ENCODE data around the gene NFATC1.

Gene NFATC1

GRCh38 chr18:79410731-79411613, 15.2 kb downstream of the NFATC1 start:
- no peak overlapping the region for H3K9ac ChIP-seq (ENCODE audit: low read depth, low read length)
- no peak overlapping the region for H2AFZ ChIP-seq (ENCODE audit: low read depth, low read length)
- no peak overlapping the region for H3K4me2 ChIP-seq (ENCODE audit: insufficient read depth, low read length)
- ATAC-seq (ENCODE audit: insufficient read depth, low read depth) (no peak), DNase-seq (no peak)
- no peaks in the 10 kb centered on the region for H3K4me1 ChIP-seq (ENCODE audit: insufficient read depth, low read length)
- no peaks in the 10 kb centered on the region for H3K9me3 ChIP-seq (ENCODE audit: insufficient read depth, low read length, severe bottlenecking)
- TF ChIP-seq CTCF (IDR thresholded peaks at IDR 0.05; ENCODE audit: borderline replicate concordance, extremely low read depth, low read length, poor library complexity, severe bottlenecking) (no peak), EZH2 (IDR thresholded peaks at IDR 0.05; ENCODE audit: borderline replicate concordance, low read depth, low read length, severe bottlenecking) (no peak)
- H3K79me2 ChIP-seq (ENCODE audit: insufficient read depth, low read length) = peaks cover 4% of the 10 kb centered on the region; the same call in 1 of the 2 replicates
- H3K36me3 ChIP-seq (ENCODE audit: insufficient read depth, low read length) = peaks cover 34% of the 10 kb centered on the region
- H3K27ac ChIP-seq (ENCODE audit: low read length) = no peak overlapping the region
- H4K20me1 ChIP-seq (ENCODE audit: insufficient read depth, low read length) = peaks cover 28% of the 10 kb centered on the region
- H3K27me3 ChIP-seq (ENCODE audit: insufficient read depth, low read length, poor library complexity) = no peaks in the 10 kb centered on the region
- H3K4me3 ChIP-seq (ENCODE audit: low read depth in 1 of 2, low read length in 2 of 2) = no peak overlapping the region

GRCh38 chr18:79411614-79412526, 16.1 kb downstream of the NFATC1 start:
- H3K4me3 ChIP-seq (ENCODE audit: low read depth in 1 of 2, low read length in 2 of 2) = no peak overlapping the region
- H3K27ac ChIP-seq (ENCODE audit: low read length) = no peak overlapping the region
- H3K36me3 ChIP-seq (ENCODE audit: insufficient read depth, low read length) = peaks cover 34% of the 10 kb centered on the region
- DNase-seq (no peak), ATAC-seq (ENCODE audit: insufficient read depth, low read depth) (no peak)
- TF ChIP-seq EZH2 (IDR thresholded peaks at IDR 0.05; ENCODE audit: borderline replicate concordance, low read depth, low read length, severe bottlenecking) (no peak), CTCF (IDR thresholded peaks at IDR 0.05; ENCODE audit: borderline replicate concordance, extremely low read depth, low read length, poor library complexity, severe bottlenecking) (no peak)
- no peaks in the 10 kb centered on the region for H3K9me3 ChIP-seq (ENCODE audit: insufficient read depth, low read length, severe bottlenecking)
- no peak overlapping the region for H2AFZ ChIP-seq (ENCODE audit: low read depth, low read length)
- H3K4me2 ChIP-seq (ENCODE audit: insufficient read depth, low read length) = no peak overlapping the region
- H3K27me3 ChIP-seq (ENCODE audit: insufficient read depth, low read length, poor library complexity) = no peaks in the 10 kb centered on the region
- peaks cover 33% of the 10 kb centered on the region for H4K20me1 ChIP-seq (ENCODE audit: insufficient read depth, low read length)
- no peaks in the 10 kb centered on the region for H3K4me1 ChIP-seq (ENCODE audit: insufficient read depth, low read length)
- H3K79me2 ChIP-seq (ENCODE audit: insufficient read depth, low read length) = 0 out of 2 replicates have a peak, but pooled peaks cover 4% of the 10 kb centered on the region
- H3K9ac ChIP-seq (ENCODE audit: low read depth, low read length) = no peak overlapping the region

- H3K4me2 ChIP-seq (ENCODE audit: insufficient read depth, low read length) = no peak overlapping the region
- DNase-seq = no peak
- H3K27ac ChIP-seq (ENCODE audit: low read length) = no peak overlapping the region
- H3K4me3 ChIP-seq (ENCODE audit: low read depth in 1 of 2, low read length in 2 of 2) = no peak overlapping the region
- peaks cover 34% of the 10 kb centered on the region for H3K36me3 ChIP-seq (ENCODE audit: insufficient read depth, low read length)
- no peaks in the 10 kb centered on the region for H3K79me2 ChIP-seq (ENCODE audit: insufficient read depth, low read length)
- no peaks in the 10 kb centered on the region for H3K4me1 ChIP-seq (ENCODE audit: insufficient read depth, low read length)
- no peaks in the 10 kb centered on the region for H3K9me3 ChIP-seq (ENCODE audit: insufficient read depth, low read length, severe bottlenecking)
- no peak overlapping the region for H2AFZ ChIP-seq (ENCODE audit: low read depth, low read length)
- peaks cover 29% of the 10 kb centered on the region for H4K20me1 ChIP-seq (ENCODE audit: insufficient read depth, low read length)
- ATAC-seq (ENCODE audit: insufficient read depth, low read depth) = no peak
- no peak for TF ChIP-seq EZH2 (IDR thresholded peaks at IDR 0.05; ENCODE audit: borderline replicate concordance, low read depth, low read length, severe bottlenecking)
- TF ChIP-seq CTCF (IDR thresholded peaks at IDR 0.05; ENCODE audit: borderline replicate concordance, extremely low read depth, low read length, poor library complexity, severe bottlenecking) = no peak
- H3K9ac ChIP-seq (ENCODE audit: low read depth, low read length) = no peak overlapping the region
- H3K27me3 ChIP-seq (ENCODE audit: insufficient read depth, low read length, poor library complexity) = no peaks in the 10 kb centered on the region
These were observed 17.3 kb downstream of the NFATC1 start for GRCh38 chr18:79413025-79413424.

All from DND-41 (cell line).